HFFc6 (cell line): Measurements from ENCODE around the gene FAM193B. TPM values are rescaled to one million over a fixed set of nuclear protein-coding genes. Genes with fewer than 3 reads are reported as not detected.

ENCODE experiments used
- DNase-seq: peaks from one replicate; pipeline ENCODE4 v3.0.0-alpha.2; 2018
- H3K27ac Mint-ChIP-seq: 2 replicates; pipeline ENCODE4 v1.8.0; 2020; ENCODE audit warnings: mild to moderate bottlenecking, mixed read lengths
- H3K27me3 Mint-ChIP-seq: 2 replicates; pipeline ENCODE4 v1.8.0; 2021; ENCODE audit warnings: mild to moderate bottlenecking, moderate library complexity, mixed read lengths; ENCODE audit not compliant: insufficient read depth
- H3K36me3 Mint-ChIP-seq: 2 replicates; pipeline ENCODE4 v1.8.0; 2021; ENCODE audit warnings: low read depth, mixed read lengths
- H3K4me1 Mint-ChIP-seq: 2 replicates; pipeline ENCODE4 v1.8.0; 2020; ENCODE audit warnings: low read depth, mixed read lengths
- H3K4me3 Mint-ChIP-seq: 2 replicates; pipeline ENCODE4 v1.8.0; 2020; ENCODE audit warnings: mild to moderate bottlenecking, moderate library complexity, mixed read lengths
- H3K9me3 Mint-ChIP-seq: 2 replicates; pipeline ENCODE4 v1.8.0; 2020; ENCODE audit warnings: mild to moderate bottlenecking, mixed read lengths
- total RNA-seq, 6 experiments: library from RNA; stranded (reverse); fragmentation: NEBNext Ultra II Directional; extraction: Animal tissue kit (Norgen Biotek cat#: 25700); gene quantifications; 2 replicates in 1 of 6; 3 replicates in 5 of 6; pipeline ENCODE4 v1.2.3, GENCODE V29; 2021
- TF ChIP-seq, protein P1 (sequence below): fragments of 200-600 bp; sonication (generic); IDR thresholded peaks from 2 replicates; pipeline ENCODE4 v1.5.0; 2021; ENCODE audit warnings: antibody characterized with exemption, mild to moderate bottlenecking

Gene FAM193B
- total RNA-seq, 6 experiments from 2014 or later = 16.1 to 25.6 (median 21.6) TPM

DNA sequence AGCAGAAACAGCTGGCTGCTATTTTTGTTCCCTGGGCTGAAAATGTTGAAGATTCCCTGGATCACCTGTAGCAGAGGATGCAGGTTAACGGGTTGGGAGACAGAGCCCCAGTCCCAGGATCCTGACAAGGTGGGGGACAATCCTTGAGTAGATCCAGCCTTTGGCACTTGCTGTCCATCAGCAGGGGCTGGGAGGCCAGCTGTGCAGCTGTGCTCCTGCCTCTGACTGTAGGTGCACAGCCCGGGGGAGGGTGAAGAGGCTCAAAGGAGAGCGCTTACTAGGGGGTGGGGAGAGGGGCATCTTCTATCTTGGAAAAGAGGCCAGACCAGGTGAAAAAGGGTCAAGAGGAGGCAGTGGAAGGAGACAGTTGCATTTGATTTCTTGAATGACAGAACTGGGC lies 34.1 kb downstream of the FAM193B start:
- no peak overlapping the region for H3K4me3 Mint-ChIP-seq
- H3K27me3 Mint-ChIP-seq = peaks cover 2% of the 10 kb centered on the region
- H3K36me3 Mint-ChIP-seq = peaks cover 21% of the 10 kb centered on the region
- H3K27ac Mint-ChIP-seq = peak overlapping the region; percentile 22; the same call in 1 of the 2 replicates
- H3K9me3 Mint-ChIP-seq = no peaks in the 10 kb centered on the region
- TF ChIP-seq, protein P1, sequence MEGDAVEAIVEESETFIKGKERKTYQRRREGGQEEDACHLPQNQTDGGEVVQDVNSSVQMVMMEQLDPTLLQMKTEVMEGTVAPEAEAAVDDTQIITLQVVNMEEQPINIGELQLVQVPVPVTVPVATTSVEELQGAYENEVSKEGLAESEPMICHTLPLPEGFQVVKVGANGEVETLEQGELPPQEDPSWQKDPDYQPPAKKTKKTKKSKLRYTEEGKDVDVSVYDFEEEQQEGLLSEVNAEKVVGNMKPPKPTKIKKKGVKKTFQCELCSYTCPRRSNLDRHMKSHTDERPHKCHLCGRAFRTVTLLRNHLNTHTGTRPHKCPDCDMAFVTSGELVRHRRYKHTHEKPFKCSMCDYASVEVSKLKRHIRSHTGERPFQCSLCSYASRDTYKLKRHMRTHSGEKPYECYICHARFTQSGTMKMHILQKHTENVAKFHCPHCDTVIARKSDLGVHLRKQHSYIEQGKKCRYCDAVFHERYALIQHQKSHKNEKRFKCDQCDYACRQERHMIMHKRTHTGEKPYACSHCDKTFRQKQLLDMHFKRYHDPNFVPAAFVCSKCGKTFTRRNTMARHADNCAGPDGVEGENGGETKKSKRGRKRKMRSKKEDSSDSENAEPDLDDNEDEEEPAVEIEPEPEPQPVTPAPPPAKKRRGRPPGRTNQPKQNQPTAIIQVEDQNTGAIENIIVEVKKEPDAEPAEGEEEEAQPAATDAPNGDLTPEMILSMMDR = no peak
- H3K4me1 Mint-ChIP-seq = peaks cover 20% of the 10 kb centered on the region
- DNase-seq = no peak

DNA sequence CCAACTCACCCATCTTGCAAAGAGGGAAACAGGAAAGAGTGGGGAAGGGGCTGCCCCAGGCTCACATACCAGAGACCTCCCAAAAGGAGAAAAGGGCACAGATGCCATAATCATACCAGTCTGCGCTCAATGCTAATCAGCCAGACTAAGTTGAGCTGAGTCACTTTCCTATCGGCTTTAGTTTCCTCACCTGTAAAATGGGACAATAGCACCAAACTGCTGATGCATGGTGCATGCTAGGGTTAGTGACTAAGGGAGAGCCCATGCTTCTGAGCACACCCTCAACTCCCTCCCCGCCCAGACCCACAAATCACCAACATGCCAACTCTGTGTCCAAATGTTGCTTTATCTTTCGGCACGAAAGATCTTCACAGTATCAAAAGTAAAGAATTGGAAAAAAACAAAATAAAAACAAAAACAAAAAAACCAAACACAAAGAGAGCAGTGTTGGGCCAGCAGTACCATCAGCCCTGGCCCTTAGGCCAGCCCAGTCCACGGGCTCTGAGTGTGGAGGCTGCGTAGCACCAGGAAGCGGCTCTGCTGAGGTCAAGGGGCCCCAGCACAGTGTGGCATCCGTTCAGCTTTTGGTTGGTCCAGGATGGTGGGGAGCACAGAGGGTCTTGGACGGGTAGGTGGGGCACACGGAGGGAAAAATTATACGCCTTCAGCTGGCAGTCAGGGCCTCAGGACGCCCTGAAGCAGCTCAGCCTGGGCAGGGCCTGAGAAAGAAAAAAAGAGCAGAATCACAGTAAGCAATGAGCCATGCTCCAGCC lies 34.7 kb downstream of the FAM193B start:
- Mint-ChIP-seq H3K9me3 (no peaks in the 10 kb centered on the region), H3K27me3 (peaks cover 2% of the 10 kb centered on the region), H3K27ac (no peak overlapping the region; the same call in 1 of the 2 replicates), H3K36me3 (peaks cover 23% of the 10 kb centered on the region), H3K4me1 (peaks cover 23% of the 10 kb centered on the region), H3K4me3 (no peak overlapping the region; the same call in 1 of the 2 replicates)
- no peak for DNase-seq
- TF ChIP-seq, protein P1 = no peak

DNA sequence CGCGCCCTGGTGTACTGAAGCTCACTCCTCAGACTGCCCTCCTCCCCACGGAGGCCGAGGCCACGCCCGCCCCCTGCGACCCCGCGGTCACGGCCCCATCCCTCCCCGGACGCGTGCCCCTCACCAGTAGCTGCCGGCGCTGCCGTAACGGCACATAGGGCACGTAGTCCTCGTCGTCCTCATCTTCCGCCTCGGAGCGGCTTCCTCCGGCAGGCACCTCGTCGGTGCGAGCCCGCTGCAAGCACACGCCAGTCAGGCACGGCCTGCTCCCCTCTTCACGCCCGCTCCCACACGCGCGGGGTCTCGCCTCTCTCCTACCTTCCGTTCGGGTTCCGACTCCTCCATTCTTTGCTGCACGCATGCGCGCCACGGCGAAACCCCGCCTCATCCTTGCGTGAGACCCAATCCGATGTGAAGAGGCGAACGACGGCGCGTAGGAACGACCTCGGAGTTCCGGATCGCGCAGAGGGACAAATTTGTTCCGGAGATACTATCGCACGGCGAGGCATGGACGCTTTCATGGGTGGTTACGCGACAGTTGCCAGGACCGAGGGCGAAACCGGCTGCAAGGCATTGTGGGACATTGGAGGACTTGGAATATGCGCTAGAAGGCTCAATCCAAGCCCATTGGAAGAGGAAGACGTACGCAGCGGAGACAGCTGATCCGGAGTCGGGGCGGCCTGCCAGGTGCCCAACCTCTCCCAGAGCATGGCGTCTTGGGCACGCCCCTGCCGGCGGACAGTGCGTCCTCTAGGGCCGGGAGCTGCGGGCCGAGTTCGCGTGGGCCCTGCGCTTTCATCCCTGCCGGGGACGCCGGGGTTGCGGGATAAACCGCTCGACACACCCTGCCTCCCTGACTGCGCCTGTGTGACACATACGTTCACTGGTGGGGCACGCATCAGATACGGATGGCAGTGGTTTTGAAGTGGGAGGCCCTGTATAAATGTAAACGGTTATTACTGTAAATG lies 37.5 kb downstream of the FAM193B start, which contains the start of gene DDX41:
TSS of gene DDX41 (minus strand) at position 361 of the 968 bp plus-strand sequence. CDS start at position 345, 16 bp downstream.
- Mint-ChIP-seq H3K4me3 (peak within 1 kb of the TSS; percentile 92), H3K9me3 (no peaks in the 10 kb centered on the region), H3K27me3 (peaks cover 2% of the 10 kb centered on the region; the same call in 1 of the 2 replicates), H3K36me3 (peaks cover 32% of the 10 kb centered on the region), H3K27ac (peak within 1 kb of the TSS; percentile 84), H3K4me1 (peaks cover 23% of the 10 kb centered on the region)
- TF ChIP-seq, protein P1 = no peak; the same call in 1 of the 2 replicates
- peak; percentile 99 for DNase-seq

DNA sequence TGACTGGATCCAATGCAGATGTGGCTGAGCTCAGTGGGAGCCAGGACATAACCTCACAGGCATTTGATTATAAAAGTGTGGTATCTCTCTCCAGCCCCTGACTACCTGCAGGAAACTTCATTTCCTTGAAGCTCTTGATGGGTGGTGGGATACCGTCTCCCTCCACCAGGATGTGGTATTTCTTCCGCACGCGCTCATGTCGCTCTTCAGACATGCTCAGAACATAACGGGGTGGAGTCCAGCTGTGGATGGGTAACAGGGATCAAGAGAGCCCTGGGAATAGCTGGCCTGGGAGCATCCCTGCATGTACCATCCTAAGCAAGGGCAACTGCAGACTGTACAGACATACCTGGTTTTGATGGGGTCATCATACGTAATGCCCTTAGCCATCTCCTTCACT lies 38.8 kb downstream of the FAM193B start:
- TF ChIP-seq, protein P1 = peak; percentile 36; the same call in 1 of the 2 replicates
- Mint-ChIP-seq H3K4me3 (peak overlapping the region; percentile 92), H3K27ac (peak overlapping the region; percentile 84; the same call in 1 of the 2 replicates), H3K4me1 (peaks cover 23% of the 10 kb centered on the region), H3K36me3 (peaks cover 38% of the 10 kb centered on the region), H3K27me3 (peaks cover 2% of the 10 kb centered on the region; the same call in 1 of the 2 replicates), H3K9me3 (no peaks in the 10 kb centered on the region)
- no peak for DNase-seq

DNA sequence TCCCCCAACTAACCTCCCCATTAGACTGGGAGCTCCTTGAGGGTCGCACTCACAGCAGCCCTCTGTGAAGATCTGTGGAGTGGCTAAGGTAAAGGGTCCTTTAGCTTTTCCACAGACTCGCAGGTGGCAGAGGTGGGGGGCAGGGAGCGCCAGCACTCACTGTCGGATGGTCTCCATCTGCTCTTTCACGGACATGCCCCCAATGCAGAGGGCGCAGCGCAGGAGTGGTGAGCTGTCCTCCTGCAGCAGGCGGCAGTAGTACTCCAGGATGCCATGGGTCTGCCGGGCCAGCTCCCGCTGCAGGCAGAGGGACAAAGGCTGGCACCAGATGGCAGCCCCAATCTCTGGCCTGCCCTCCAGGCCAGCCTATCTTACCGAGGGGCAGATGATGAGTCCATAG lies 39.8 kb downstream of the FAM193B start:
- Mint-ChIP-seq H3K4me3 (no peak overlapping the region), H3K27ac (no peak overlapping the region), H3K9me3 (no peaks in the 10 kb centered on the region), H3K27me3 (peaks cover 2% of the 10 kb centered on the region; the same call in 1 of the 2 replicates), H3K4me1 (peaks cover 21% of the 10 kb centered on the region), H3K36me3 (peaks cover 30% of the 10 kb centered on the region)
- DNase-seq = no peak
- TF ChIP-seq, protein P1 = no peak
